Frontal cortex (tissue), 4 donors: ENCODE results near the gene TMEM168. TPM values are rescaled to one million over a fixed set of nuclear protein-coding genes. Genes with fewer than 3 reads are reported as not detected.
"Not testable (repeated sequence)": the region's sequence is repeated elsewhere in the genome, so short reads cannot be mapped to it uniquely, and the experiment has no call there.

Experiments used
- DNase-seq, 2 donors: peaks; one replicate each; pipeline ENCODE4 v3.0.0; 2012; ENCODE audit warnings: low spot score in 2 of 2
- FAIRE-seq: peaks from 2 replicates; lab custom pipeline; 2012; peaks lifted over from hg19 to GRCh38; lab: Jason Lieb, UNC
- total RNA-seq: library from RNA; depleted of rRNA; stranded (reverse); fragments of >200 nt; gene quantifications from one replicate; pipeline ENCODE4 v1.2.3, GENCODE V29; 2014
- donor health status: control.
- donor health status: control.
- donor health status: control.

Gene TMEM168, protein sequence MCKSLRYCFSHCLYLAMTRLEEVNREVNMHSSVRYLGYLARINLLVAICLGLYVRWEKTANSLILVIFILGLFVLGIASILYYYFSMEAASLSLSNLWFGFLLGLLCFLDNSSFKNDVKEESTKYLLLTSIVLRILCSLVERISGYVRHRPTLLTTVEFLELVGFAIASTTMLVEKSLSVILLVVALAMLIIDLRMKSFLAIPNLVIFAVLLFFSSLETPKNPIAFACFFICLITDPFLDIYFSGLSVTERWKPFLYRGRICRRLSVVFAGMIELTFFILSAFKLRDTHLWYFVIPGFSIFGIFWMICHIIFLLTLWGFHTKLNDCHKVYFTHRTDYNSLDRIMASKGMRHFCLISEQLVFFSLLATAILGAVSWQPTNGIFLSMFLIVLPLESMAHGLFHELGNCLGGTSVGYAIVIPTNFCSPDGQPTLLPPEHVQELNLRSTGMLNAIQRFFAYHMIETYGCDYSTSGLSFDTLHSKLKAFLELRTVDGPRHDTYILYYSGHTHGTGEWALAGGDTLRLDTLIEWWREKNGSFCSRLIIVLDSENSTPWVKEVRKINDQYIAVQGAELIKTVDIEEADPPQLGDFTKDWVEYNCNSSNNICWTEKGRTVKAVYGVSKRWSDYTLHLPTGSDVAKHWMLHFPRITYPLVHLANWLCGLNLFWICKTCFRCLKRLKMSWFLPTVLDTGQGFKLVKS
- 31.4 TPM for total RNA-seq

DNA sequence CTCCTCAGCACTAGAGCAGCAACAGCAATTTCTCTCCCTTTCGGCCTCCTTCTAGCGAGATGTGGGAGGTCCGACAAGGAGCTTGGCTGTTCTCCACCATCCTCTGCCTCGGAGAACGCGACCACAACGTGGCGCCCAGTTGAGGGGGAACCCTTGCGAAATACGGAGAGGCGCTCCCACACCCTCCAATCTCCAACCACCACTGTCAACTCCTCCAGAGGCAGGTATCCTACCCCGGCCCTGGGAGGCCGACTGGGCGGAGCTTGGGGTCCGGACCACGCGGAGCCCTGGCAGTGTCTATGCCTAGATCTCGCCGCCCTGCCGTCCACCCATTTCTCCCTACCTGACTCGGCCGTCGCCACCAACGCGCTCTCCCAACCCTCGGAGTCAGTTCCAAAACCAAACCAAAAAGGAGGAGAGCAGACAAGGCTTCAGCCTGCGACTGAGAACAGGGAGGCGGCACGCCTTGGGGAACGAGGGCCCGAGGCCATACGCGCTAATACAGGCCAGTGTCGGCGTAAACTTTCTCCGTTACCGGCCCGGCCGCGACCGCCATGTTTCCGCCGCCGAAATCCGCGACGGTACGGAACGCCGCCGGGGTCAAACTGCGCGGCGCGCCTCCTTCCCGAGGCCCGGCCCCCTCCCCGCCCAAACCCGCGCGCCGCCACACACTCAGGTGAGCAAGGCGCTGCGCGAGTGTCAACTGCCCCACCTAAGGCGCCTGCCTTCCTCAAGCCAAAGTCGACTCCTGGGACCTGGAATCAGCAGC is at the start of gene TMEM168:
Gene TMEM168 (minus strand): TSS at position 577 of the 769 bp plus-strand sequence. CDS start 5,568 bp downstream, outside the sequence.
- DNase-seq, result peak; percentile 62 to 72
- no peak for FAIRE-seq

DNA sequence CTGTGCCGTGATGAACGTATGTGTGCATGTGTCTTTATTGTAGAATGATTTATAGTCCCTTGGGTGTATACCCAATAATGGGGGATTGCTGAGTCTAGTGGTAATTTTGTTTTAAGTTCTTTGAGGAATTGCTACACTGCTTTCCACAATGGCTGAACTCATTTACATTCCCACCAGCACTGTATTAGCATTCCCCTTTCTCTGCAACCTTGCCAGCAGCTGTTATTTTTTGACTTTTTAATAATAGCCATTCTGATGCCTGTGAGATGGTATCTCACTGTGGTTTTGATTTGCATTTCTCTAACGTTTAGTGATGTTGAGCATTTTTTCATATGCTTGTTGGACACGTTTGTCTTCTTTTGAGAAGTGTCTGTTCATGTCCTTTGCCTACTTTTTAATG is 45.7 kb upstream of the TMEM168 start:
- DNase-seq, FAIRE-seq: not testable (repeated sequence)

DNA sequence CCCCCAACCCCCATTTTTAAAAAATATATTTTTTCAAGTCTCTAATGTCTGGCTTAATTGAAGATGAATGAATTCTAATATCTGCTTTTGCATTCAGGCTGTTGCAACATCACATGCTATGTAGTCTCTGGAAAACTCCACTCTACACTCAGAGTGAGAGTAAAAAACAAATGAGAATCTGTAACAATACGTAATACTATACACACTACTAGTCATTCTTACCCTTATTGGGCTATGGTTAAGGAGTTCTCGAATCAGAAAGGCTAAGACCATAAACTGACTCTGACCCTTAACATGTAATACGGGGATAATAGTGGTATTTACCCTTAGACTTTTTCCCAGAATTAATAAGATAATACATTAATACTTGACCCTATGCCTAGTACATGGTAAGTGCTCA is 42.9 kb upstream of the TMEM168 start:
- DNase-seq (no peak), FAIRE-seq (no peak)

DNA sequence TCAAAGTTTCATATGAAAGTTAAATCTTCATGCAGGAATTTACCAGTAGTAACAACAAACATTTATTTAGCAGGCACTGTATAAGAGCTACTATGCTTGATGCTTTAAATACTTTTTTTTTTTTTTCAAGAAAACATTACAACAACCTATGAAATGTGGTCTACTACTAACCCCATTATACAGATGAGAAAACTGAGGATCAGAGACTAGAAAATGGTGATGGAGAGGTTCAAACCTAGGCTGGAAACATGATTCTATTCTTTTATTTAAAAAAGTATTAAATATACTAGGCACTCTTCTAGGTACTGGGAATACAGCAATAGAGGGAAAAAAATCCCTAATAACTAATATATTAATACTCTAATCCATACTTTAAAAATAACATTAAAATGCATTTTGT is 40.6 kb upstream of the TMEM168 start:
- no peak for FAIRE-seq
- no peak for DNase-seq

DNA sequence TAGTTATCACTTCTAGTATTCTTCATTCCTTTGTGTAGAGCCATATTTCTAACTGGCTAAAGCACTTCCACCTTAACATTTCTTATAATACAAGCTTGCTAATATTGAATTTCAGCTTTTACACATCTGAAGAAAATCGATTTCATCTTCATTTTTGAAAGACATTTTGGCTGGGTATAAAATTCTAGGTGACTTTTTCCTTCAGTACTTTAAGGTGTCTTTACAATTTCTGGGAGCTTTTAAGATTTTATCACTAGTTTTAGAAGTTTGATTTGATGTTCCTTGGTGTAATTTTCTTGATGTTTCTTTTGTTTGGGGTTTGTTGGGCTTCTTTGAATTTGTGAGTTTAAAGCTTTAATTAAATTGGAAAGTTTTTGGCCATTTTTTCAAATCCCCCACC is 38.5 kb upstream of the TMEM168 start:
- DNase-seq (no peak), FAIRE-seq (no peak)

DNA sequence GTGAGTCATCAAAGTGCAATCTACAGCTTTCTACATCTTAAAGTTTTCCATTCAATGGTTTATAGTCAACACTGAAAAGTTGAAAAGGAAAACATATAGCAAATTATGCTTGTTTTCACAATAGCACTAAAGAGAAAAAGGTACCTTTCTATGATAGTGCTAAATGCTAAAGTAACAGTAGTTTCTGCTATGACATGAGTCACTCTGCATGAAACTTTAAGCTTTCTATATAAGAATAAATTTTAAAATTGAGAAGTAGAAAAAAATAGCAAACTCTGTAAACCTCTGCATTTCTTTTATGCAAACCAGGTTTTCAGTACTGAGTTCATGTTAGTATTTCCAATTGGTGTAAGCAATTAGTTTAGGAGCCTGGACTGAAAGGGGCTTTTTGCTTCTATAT is 31.2 kb upstream of the TMEM168 start:
- DNase-seq (no peak), FAIRE-seq (no peak)

DNA sequence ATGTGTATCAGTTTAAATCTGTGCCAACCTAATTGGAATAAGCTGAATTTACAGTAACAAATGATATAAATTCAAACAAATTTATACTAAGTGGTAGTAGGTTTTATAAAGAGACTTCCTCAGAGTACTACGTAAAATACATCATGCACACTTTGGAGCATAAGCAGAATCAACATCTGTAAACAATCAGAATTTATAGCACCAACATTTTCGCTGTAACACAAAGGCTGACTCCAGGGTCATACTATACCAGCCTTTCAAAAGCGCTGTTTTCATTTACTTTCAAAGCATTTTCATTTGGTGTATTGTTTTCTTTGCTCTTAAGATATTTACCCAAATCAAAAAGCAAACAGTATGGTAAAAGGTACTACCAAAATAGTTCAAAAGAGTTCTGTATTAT is 29.3 kb upstream of the TMEM168 start:
- FAIRE-seq, result no peak

DNA sequence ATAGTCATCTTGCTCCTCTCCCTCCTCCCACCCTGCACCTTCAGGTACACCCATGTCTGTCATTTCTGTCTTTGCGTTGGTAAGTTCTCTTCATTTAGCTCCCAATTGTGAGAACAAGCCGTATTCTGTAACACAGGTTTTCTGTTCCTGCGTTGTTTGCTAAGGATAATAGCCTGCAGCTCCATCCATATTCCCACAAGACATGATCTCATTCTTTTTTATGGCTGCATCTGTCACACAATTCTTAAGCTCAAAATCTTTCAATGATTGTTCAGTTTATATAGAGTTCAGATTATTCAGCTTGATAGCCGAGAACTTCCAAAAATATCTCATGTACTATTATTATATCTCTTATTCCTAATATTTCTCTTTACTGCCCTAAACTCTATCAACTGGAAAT is 16.0 kb upstream of the TMEM168 start:
- FAIRE-seq (no peak), DNase-seq (no peak)

More for the DNA sequence above, 29.3 kb upstream of the TMEM168 start:
- no peak for DNase-seq

DNA sequence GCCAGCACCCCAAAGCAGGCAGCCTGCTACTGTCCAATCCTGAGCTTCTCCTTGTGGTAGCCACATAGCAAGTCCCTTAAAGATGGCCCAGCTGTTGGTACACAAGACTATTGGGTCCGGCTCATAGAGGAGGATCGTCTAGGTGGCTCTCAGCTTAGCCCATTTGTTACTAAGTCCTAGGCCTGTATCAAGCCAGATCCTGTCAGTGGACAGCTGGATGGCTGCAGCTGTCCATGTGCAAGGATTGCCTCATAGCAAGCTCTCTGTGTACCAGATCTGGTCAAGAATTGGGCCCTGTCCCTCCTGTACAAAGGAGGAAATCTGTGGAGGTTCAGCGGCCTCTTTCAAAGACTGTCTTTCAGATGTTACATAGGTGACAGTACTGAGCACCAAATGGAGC is 12.2 kb upstream of the TMEM168 start:
- FAIRE-seq, result no peak
- DNase-seq, result no peak

DNA sequence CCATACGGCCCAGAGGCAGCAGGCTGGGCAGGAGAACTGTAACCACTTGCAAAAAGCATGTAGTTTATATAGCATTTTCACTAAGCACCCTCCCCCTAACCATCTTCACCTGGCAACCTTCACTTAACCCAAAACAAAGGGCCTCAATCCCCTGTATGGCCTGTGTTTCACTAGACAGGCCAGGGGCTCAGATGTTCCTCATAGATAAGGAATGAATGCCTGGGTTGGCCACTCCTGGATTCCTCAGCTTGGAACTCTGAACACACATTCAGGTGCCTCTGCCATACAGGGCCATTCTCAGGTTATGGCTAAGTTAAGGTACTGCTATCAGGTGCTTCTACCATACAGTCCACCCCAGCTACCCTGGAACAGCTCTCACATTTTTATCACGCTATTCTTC is 10.3 kb upstream of the TMEM168 start:
- DNase-seq (no peak), FAIRE-seq (no peak)

DNA sequence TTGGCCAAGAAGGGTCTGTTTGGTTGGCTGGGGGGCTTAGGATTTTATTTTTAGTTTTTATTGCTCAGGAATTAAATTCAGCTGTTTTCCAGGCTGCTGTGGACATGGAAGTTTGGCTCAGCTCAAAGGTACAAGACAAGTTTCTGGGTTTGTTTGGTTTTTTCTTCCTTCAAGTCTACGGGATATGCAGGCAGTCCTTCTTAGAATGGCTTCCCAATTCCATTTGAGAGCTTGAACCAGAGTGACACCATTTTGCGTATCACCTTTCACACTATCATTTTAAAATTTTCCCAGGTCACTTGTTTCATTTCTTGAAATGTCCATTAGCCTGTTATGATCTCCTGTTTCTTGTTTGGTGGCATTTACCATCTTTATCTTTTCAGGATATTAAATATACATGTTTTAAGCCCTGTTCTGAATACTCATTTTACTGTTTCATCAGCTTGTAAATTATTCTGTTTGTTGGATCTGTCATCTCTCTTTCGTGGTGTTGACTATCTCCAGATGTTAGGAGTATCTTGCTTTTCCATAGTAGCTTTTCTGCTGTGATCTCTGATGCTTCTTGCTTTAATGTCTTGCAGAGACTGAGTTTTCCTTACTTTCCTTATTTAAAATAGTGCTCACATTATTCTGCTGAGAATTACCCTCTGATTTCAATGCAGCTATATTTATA is 9.4 kb upstream of the TMEM168 start:
- DNase-seq (no peak), FAIRE-seq (no peak)

DNA sequence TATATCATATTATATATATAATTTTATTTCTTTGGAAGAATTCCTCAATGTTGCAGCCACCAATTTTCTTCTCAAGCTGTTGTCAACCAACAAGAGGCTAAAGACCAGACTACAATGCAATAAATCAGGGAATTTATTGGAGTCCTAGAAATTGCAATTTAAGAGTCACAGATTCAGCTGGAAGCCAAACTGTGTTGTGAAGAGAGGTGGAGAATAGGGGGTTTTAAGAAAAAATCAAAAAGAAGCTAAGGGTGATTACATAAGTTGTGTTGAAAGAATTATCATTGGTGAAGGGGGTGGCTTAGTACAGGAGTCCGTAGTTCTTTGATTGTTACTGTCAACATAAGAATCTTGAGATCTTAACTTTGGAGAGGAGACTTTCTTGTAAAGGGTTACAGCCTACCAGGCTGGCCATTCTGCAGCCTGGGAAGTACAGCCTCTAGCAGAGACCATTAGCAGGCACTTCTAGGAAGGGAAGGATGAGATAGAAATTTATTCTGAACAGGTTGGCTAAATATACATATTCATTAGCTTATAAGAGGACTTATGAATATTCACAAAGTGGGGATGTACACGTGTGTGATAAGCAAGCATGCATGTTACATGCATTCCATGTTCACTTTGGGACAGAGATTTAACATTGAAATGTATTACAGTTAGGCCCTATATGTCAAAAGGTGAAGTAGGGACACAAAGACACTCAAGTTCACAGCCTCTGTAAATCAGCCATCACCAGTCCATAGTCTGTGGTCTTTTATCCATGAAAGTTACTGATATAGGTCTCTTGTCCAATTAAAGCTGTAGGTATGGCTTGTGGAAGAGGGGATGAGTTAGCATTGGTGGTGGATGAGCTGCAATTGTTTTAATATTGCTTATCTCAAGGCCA is 8.3 kb upstream of the TMEM168 start:
- DNase-seq (no peak), FAIRE-seq (no peak)

DNA sequence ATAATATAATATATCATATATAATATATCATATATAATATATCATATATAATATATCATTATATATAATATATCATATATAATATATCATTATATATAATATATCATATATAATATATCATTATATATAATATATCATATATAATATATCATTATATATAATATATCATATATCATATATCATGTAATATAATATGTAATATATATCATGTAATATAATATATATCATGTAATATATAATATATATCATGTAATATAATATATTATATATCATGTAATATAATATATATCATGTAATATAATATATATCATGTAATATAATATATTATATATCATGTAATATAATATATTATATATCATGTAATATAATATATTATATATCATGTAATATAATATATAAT is 6.4 kb upstream of the TMEM168 start:
- not testable (repeated sequence) for FAIRE-seq, DNase-seq

DNA sequence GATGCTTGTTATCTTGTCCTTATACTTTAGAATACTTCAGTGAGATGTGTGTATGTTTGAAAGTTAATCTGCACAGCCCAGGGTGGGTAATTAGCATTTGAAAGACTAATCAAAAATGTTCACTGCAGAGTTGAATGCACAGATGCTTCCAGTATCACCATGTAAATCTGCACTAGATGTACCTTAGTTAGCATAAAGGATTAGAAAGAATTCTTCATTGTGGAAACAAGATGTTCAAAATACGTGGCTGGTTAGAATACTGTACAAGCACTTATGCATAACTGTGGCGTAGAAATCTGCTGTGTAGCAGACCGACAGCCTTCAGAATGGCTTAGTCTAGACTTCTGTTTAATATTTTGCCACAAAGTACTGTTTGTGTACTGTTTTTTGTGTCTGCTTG is 2.2 kb upstream of the TMEM168 start:
- DNase-seq (no peak), FAIRE-seq (no peak)

DNA sequence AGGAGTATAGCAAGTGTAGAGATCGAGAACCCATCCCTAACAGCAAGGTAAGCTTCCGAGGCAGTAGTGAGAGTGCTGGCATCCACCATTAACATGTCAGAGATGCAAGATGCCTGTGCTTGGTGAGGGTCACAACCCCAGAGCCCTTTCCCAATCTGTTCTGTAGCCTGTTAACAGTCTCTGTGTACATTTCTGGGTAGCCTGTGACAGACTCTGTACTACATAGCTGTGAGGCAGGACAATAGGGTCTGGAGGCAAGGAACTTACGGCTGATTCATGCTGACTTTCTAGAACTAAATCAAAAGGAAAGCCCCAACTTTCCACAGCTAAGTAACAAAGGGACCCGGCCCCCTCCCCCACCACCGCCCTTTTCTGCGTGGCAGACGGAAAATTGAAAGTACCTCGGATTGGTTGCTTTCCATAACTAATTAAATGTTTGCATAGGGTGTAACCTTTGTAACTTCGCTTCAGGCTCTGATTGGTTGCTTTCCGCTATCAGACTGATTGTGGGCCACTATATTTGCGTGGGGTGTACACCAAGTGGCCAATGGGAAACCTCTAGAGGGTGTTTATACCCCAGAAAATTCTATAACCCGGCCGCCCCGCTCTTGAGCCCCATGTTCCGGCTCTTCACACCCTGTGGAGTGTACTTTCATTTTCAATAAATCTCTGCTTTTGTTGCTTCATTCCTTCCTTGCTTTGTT is 1.4 kb upstream of the TMEM168 start:
- DNase-seq, result no peak
- FAIRE-seq, result no peak

DNA sequence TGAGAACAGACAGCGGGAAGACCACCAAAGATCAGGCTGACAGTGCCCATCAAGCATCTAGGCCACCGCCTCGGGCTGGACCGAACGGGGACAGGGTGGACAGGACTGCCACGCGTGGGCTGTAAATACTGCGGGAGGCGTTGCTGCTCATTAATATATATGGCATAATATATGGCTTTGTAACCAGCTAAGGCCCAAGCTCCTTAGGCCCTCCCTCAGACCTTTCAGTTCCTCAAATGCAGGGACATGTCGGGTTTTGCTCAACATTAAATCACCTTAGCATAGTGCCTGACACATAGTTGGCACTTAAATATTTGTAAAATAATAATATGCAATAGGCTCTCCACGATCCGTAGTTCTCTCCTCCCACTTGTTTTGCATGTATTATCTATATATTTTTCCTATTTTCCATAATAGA is 402 bp upstream of the TMEM168 start:
- FAIRE-seq (no peak), DNase-seq (no peak)

DNA sequence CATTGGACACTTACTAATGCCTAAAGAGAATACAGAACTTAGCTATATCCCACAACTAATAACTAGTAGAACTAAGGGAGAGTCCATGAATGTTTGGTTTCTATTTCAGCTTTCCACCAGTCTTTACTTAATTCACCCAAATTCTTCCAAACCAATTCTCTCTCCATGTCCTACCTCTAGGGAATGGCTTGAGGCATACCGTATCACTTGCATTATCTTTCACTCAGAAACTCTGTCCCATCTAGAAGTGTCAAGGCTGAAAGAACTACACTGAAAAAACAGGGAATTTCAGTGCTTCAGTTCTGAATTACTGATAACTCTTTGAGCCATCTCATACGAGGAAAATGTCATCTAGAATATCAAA is 758 bp downstream of the TMEM168 start:
- DNase-seq (peak in 1 of 2 donors; percentile 15), FAIRE-seq (no peak)

DNA sequence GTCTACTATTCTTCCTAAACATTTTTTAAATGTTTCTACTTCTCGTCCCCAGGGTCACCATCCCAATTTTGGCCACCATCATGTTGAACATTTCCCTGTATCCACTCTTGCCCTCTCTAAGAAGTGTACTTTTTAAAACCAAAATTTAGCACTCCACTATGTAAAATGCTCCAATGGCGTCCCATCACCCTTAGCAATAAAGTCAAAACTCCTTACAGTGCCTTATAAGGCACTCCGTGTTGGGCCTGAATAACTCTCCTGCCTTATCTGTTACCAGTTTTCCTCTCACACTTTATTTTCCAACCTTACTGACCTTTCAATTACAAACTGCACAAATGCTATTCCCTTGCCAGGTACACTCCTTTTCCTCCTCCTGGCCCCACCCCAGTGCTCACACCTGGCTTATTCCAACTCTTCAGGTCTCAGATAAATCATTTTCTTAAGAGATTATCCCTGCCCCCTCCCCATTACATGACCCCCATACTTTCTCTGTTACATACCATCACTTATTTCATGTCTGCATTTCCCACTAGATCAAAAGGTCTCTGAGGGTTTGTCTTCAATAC is 1.3 kb downstream of the TMEM168 start:
- FAIRE-seq, result no peak

More for the DNA sequence above, 1.3 kb downstream of the TMEM168 start:
- no peak for DNase-seq
